HUDEP-2 (cell line): ENCODE measurements around the gene NADK.
"Not testable (repeated sequence)": the region's sequence is repeated elsewhere in the genome, so short reads cannot be mapped to it uniquely, and the experiment has no call there.

Source experiments
- DNase-seq, 76 experiments: peaks; one replicate each; lab custom pipeline; 2025; ENCODE audit not compliant: unreplicated experiment in 76 of 76; lab: John Stamatoyannopoulos, UW

Gene NADK

DNA sequence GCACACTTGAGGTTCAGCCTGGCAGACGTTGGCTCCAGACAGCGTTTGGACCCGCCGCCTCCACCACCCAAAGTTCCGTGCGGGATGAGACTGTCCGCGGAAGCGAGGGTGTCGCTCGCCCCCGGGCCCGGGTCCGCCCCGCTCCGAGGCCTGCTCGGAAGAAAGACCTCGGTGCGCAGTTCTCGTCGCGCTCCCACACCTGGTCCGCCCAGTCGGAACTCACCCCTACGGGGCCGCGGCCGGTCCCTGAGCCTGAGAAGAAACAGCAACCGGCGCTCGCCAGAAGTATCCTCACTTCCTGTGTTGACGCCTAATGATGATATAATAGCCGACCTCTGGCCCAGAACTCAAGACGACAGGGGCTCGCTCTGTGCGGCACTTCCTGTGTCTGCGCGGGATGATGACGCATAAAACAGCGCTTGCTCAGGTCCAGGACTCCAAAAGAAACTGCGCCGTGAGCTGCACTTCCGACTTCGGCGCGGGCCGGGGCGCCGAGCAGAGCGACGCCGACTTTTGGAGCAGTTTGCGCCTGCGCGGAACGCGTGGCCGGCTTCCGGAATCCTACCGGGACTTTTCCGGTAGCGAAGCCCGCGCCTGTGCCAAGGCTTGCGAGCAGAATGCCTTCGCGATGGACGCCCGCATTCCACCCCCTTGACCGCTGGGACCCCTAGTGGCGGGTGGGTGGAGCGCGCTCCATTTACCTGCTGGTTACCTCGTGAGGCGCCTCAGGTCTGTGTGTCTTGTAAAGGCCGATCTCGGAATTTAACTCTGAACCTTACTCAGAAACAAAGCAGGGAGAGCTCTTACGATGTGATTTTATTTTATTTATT, 54.0 kb downstream of the NADK start, which contains the start of gene CDK11A:
CDK11A (minus strand) TSS at position 323 of the 830 bp plus-strand sequence. CDS start 1,539 bp downstream, outside the sequence.
- DNase-seq, result peak in 75 of 76 experiments; percentile 46 to 96 (median 92)

DNA sequence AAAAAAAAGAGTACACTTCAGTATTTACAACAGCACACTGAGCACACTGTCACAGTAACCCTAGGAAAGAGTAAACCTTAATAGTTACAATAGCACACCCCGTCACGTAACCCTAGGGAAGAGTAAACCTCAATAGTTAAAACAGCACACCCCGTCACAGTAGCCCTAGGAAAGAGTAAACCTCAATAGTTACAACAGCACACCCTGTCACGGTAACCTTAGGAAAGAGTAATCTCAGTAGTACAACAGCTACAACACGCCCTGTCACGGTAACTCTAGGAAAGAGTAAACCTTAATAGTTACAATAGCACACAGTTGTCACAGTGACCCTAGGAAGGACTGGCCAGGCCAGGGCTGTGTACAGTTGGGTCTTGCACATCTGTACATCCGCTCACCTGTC, 57.1 kb downstream of the NADK start:
- DNase-seq, result no peak

DNA sequence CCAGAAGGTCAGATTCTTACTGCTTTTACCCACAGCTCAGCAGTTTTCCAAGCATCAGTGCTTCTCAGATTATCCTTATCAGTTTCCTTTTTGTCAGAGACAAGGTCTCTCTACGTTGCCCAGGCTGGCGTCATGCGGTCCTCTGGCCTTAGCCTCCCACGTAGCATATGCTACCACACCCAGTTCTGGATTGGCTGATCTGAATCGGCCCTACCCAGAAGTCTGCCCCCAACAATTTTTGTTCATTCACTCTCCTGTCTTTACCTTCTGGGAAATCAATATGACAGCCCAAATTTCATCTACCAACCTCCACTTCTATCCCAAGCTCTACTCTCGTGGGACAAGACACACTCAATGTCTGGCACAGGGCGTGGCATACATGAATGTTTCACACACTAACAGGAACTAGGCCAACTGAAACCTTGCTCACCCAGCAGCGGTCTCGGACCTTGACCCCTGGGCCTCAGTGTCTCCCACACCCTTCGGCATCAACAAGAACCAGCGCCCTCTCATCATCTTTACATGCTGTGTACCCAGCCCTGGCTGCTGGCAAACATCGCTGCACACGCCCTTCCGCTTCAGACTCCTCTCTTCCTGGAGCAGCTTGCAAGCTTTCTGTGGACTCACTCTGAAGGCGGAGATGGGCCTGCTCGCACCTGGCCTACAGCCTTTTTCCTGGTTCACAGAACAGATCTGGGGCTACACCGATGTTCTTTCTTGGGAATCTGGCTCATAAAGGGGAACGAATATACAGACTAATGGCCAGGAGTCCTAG, 63.0 kb downstream of the NADK start:
- peak in 71 of 76 experiments; percentile 1 to 79 (median 50) for DNase-seq

DNA sequence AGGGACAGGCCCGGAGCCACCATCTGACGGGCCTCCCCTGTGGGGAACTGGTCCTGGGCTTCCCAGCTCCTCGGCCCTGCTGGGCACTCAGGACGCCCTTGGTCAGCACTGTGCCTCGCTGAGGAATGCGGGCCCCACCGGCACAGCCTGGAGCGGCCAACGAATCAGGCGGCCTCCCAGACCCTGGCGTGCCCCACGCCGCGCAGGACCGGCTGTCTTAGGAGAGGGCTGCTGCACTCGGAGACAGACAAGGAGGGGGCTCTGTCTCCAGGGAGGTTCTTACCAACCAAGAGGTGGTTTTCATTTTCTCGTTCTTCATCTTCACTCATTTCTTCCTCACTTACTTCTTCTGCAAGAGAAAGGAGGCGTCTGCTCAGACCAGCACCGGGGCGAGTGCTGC, 70.4 kb downstream of the NADK start:
- DNase-seq, result not testable (repeated sequence)

DNA sequence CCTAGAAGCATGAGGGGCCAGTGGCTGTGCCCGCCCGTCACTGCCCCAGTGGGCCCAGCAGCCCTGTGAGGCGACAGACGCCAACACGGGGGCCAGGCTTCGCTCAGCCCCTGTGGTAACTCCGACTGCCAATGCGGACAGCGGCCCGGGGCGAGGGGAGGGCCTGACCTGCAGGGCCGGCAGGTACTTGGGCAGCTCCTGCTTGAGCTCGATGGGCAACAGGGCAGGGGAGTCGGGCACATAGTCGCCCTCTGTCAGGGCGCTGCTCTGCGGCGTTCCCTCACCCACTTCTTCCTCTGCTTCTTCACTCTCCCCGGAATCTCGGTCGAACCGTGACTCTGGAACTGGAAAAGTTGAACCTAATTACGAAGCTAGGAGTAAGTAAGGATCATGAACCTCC, 71.0 kb downstream of the NADK start:
- DNase-seq, result not testable (repeated sequence)

DNA sequence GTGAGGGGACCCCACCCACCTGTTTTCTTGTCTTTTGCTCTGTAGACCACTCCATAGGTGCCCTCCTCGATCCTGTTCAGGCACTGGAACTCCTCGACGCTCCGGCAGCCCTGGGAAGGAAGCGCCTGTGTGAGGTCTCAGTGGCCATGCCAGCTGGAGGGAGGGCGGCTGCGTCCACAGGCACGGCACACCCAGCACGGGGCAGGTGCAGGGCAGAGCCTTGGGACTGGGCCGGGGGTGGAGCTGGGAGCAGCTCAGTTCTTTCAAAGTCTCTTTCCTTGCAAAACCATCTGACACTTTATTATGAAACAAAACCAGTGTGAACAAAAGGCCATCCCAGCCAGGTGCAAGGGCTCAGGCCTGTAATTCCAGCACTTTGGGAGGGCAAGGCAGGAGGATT, 72.6 kb downstream of the NADK start:
- not testable (repeated sequence) for DNase-seq

DNA sequence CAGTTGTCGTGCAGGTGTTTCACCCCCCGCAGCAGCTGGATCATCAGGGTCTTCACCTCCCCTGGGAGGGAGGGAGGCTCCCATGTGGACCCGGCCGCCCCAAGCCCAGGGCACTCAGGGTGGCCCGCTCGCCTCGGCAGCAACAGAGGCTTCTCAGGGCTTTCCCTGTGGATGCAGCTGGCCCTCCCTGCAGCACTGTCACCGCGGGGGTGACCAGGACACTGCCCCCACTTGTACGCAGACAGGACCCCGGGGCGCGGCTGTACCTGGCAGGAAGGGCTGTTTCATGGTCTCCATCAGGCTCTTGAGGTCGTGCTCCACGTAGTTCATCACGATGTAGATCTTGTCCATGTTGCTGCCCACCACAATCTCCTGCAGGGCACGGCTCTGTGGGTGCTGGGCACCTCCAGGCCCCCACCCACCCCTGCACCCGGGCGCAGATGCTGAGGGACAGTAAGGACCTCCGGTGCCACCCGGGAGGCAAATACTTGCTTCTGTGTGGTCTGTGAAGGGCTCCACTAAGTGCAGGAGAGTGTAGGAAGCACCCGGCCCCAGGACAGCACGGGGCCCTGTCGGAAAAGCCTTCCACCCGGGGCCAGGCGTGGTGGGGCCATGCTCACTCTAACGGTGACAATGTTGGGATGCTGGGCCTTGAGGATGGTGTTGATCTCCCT, 73.8 kb downstream of the NADK start:
- DNase-seq, result not testable (repeated sequence)

DNA sequence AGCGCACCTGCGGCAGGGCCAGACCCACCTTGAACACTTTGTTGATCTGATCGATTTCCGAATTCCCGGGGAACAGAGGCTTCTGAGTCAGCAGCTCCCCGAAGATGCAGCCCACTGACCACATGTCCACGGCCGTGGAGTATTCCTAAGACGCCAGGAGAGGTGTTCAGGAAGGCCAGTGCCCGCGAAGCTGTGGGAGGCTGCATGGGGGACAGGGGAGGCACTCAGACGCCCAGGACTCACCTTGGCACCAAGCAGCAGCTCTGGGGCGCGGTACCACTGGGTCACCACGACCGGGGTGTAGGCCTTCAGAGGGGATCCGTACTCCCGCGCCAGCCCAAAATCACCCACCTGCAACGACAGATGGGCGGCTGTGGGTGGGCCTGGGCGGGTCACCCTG, 74.5 kb downstream of the NADK start:
- no peak for DNase-seq

DNA sequence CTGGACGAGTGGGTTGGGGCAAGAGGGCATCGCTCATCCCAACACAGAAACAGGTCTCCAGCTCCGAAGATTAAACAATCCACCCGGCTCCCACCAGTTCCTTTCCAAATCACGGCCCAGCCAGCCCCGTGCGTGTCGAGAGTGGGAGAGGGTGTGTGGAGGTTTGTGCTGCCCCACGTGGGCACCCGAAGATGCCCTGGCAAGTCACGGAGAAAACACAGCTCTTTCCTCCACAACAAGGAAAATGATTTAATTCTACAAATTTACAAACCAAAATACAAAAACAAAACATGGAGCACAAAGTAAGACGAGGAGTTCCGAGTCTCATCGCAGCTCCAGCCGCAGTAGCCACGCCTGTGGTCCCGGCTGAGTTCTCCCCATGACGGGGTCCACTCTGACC, 75.8 kb downstream of the NADK start:
- DNase-seq, result not testable (repeated sequence)
